Measurements from ENCODE around the gene DAB2IP.

GRCh38 chr9:121662891-121663580 lies 11.6 kb downstream of the DAB2IP start:
- TF ChIP-seq, protein P1, sequence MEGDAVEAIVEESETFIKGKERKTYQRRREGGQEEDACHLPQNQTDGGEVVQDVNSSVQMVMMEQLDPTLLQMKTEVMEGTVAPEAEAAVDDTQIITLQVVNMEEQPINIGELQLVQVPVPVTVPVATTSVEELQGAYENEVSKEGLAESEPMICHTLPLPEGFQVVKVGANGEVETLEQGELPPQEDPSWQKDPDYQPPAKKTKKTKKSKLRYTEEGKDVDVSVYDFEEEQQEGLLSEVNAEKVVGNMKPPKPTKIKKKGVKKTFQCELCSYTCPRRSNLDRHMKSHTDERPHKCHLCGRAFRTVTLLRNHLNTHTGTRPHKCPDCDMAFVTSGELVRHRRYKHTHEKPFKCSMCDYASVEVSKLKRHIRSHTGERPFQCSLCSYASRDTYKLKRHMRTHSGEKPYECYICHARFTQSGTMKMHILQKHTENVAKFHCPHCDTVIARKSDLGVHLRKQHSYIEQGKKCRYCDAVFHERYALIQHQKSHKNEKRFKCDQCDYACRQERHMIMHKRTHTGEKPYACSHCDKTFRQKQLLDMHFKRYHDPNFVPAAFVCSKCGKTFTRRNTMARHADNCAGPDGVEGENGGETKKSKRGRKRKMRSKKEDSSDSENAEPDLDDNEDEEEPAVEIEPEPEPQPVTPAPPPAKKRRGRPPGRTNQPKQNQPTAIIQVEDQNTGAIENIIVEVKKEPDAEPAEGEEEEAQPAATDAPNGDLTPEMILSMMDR (conservative IDR thresholded peaks at IDR 0.05; ENCODE audit: low read length): no peak
- no peak for TF ChIP-seq EZH2phosphoT487 (IDR thresholded peaks at IDR 0.05; ENCODE audit: borderline replicate concordance)
